ENCODE measurements around the gene ESYT2. TPM values are rescaled to one million over a fixed set of nuclear protein-coding genes. Genes with fewer than 3 reads are reported as not detected.

The ESYT2 gene
- polyA plus RNA-seq, 1 of the 3 experiments (the other 2 are of a cell fraction) = 34.2 TPM

DNA sequence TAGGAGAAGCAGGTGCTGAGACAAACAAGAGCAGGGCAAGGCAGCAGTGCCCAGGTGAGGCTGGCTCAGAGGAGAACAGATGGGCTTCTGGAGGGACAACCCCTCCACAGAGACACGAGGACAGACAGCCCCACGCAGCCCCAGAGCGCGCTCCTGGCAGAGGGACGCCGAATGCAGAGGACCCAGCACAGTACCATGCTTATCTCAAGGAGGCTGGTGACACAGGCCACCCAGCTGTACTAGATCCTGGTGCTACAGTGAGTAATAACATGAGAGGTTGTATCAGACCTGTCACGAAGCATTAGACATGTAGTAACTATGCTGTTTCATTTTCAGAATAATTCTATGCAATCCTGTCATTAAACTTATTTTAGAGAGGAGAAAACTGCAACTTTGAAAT, 64.3 kb downstream of the ESYT2 start:
- CTCF ChIA-PET = interaction anchor here (0.9 to 1.0 kb wide), 2 partner anchors 10 to 17 kb away, joined by 3 read pairs; no protein-coding TSS in a partner anchor

DNA sequence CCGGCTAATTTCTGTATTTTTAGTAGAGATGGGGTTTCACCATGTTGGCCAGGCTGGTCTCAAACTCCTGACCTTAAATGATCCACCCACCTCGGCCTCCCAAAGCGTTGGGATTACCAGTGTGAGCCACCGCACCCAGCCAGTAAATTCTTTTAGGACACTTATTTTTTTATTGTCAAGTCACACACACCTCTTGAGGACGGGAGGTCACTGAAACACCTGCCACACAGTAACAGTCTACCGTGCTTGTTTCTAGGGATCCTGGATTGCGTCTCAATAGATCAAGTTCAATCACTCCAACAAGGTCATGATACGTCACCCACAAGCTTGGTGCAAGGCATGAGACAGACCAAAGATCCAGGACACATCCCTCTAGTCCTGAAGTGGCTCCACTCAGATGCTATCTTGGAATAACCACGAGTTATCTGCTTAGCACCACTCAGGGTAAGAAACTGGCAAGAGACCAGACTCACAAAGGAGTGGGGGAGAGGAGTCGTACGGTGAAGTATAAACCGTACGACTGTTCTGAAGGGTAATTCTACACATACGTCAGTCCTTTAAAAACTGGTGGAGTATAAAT, 65.8 kb downstream of the ESYT2 start:
- Histone ChIP-seq H3K27me3 (ENCODE audit: insufficient read depth) (no peaks in the 10 kb centered on the region), H3F3A (replicated peaks; ENCODE audit: insufficient read depth) (peaks cover 3% of the 10 kb centered on the region), H3K9me3 (no peaks in the 10 kb centered on the region), H3K27ac (ENCODE audit: low read depth in 2 of 2, low read length in 1 of 2) (no peak overlapping the region), H3K9ac (no peak overlapping the region), H4K20me1 (ENCODE audit: insufficient read depth) (no peaks in the 10 kb centered on the region), H3K9me2 (no peaks in the 10 kb centered on the region), H3K4me3 (ENCODE audit: low read depth in 2 of 2, low read length in 1 of 2) (no peak overlapping the region), H2AFZ (ENCODE audit: low read depth) (no peak overlapping the region), H3K79me2 (ENCODE audit: insufficient read depth) (no peaks in the 10 kb centered on the region; the same call in 1 of the 2 replicates), H3K4me1 (ENCODE audit: control insufficient read depth in 1 of 2, insufficient read depth in 2 of 2, low read depth in 1 of 2, low read length in 1 of 2) (no peaks in the 10 kb centered on the region; a peak in 1 of 4 replicates), H3K36me3 (replicated peaks in 1 of 2; ENCODE audit: control insufficient read depth in 1 of 2, insufficient read depth in 2 of 2, low read length in 1 of 2) (peaks cover 68 to 78% of the 10 kb centered on the region in 2 experiments), H3K4me2 (no peak overlapping the region)
- no peak for TF ChIP-seq RXRA (IDR thresholded peaks at IDR 0.05; ENCODE audit: borderline replicate concordance, low read depth)
- TF ChIP-seq FOSL2 (IDR thresholded peaks at IDR 0.05; ENCODE audit: borderline replicate concordance, low read depth) = no peak
- no peak for TF ChIP-seq MEF2A (IDR thresholded peaks at IDR 0.05; ENCODE audit: borderline replicate concordance, low read depth)
- TF ChIP-seq EZH2phosphoT487 (IDR thresholded peaks at IDR 0.05; ENCODE audit: borderline replicate concordance, low read depth) = no peak
- TF ChIP-seq TAF1 (IDR thresholded peaks at IDR 0.05; ENCODE audit: borderline replicate concordance, low read depth, low read length) = no peak
- TF ChIP-seq, protein P1, sequence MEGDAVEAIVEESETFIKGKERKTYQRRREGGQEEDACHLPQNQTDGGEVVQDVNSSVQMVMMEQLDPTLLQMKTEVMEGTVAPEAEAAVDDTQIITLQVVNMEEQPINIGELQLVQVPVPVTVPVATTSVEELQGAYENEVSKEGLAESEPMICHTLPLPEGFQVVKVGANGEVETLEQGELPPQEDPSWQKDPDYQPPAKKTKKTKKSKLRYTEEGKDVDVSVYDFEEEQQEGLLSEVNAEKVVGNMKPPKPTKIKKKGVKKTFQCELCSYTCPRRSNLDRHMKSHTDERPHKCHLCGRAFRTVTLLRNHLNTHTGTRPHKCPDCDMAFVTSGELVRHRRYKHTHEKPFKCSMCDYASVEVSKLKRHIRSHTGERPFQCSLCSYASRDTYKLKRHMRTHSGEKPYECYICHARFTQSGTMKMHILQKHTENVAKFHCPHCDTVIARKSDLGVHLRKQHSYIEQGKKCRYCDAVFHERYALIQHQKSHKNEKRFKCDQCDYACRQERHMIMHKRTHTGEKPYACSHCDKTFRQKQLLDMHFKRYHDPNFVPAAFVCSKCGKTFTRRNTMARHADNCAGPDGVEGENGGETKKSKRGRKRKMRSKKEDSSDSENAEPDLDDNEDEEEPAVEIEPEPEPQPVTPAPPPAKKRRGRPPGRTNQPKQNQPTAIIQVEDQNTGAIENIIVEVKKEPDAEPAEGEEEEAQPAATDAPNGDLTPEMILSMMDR (IDR thresholded peaks at IDR 0.05) = no peak
- no peak for TF ChIP-seq RAD21 (IDR thresholded peaks at IDR 0.05; ENCODE audit: low read length)
- TF ChIP-seq NFIC (IDR thresholded peaks at IDR 0.05; ENCODE audit: borderline replicate concordance) = no peak
- TF ChIP-seq, protein P2, sequence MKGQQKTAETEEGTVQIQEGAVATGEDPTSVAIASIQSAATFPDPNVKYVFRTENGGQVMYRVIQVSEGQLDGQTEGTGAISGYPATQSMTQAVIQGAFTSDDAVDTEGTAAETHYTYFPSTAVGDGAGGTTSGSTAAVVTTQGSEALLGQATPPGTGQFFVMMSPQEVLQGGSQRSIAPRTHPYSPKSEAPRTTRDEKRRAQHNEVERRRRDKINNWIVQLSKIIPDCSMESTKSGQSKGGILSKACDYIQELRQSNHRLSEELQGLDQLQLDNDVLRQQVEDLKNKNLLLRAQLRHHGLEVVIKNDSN (IDR thresholded peaks at IDR 0.05; ENCODE audit: borderline replicate concordance, low read depth) = no peak
- TF ChIP-seq MAX (IDR thresholded peaks at IDR 0.05; ENCODE audit: low read depth) = no peak
- TF ChIP-seq NRF1 (IDR thresholded peaks at IDR 0.05; ENCODE audit: low read depth, low read length) = no peak
- no peak for DNase-seq
- ChIA-PET CTCF (interaction anchor here (0.7 to 1.3 kb wide), 5 partner anchors 11 to 56 kb away, joined by 3 to 6 read pairs (median 4); no protein-coding TSS in a partner anchor), POLR2A (no interaction called here)
- 93% methylated on average over 14 of the region's 14 CpGs for WGBS (ENCODE audit: low lambda C conversion rate)

More for the DNA sequence above, 64.3 kb downstream of the ESYT2 start:
- 92% methylated on average over 6 of the region's 7 CpGs for WGBS (ENCODE audit: low lambda C conversion rate)
- Histone ChIP-seq H4K20me1 (ENCODE audit: insufficient read depth) (no peaks in the 10 kb centered on the region), H3K4me3 (ENCODE audit: low read depth in 2 of 2, low read length in 1 of 2) (no peak overlapping the region), H3K27ac (ENCODE audit: low read depth in 2 of 2, low read length in 1 of 2) (no peak overlapping the region), H3K9ac (no peak overlapping the region), H3K4me1 (ENCODE audit: control insufficient read depth in 1 of 2, insufficient read depth in 2 of 2, low read depth in 1 of 2, low read length in 1 of 2) (no peaks in the 10 kb centered on the region; a peak in 1 of 4 replicates), H2AFZ (ENCODE audit: low read depth) (no peak overlapping the region), H3K9me3 (no peaks in the 10 kb centered on the region), H3K27me3 (ENCODE audit: insufficient read depth) (no peaks in the 10 kb centered on the region), H3K9me2 (no peaks in the 10 kb centered on the region), H3F3A (replicated peaks; ENCODE audit: insufficient read depth) (peaks cover 3% of the 10 kb centered on the region), H3K4me2 (no peak overlapping the region), H3K79me2 (ENCODE audit: insufficient read depth) (no peaks in the 10 kb centered on the region; the same call in 1 of the 2 replicates), H3K36me3 (replicated peaks in 1 of 2; ENCODE audit: control insufficient read depth in 1 of 2, insufficient read depth in 2 of 2, low read length in 1 of 2) (peaks cover 53 to 67% of the 10 kb centered on the region in 2 experiments)
- no peak for DNase-seq
- TF ChIP-seq SMC3 (IDR thresholded peaks at IDR 0.05; ENCODE audit: low read depth, low read length) (no peak), GATA2 (CRISPR knock-in tag; IDR thresholded peaks at IDR 0.05) (no peak), JUND (IDR thresholded peaks at IDR 0.05) (no peak), MXI1 (IDR thresholded peaks at IDR 0.05; ENCODE audit: low read depth, low read length) (no peak), RXRA (IDR thresholded peaks at IDR 0.05; ENCODE audit: borderline replicate concordance, low read depth) (no peak), EZH2phosphoT487 (IDR thresholded peaks at IDR 0.05; ENCODE audit: borderline replicate concordance, low read depth) (no peak), POLR2AphosphoS5 (IDR thresholded peaks at IDR 0.05; ENCODE audit: low read depth, low read length) (no peak), EP300 (IDR thresholded peaks at IDR 0.05; ENCODE audit: borderline replicate concordance in 1 of 2, low read depth in 1 of 2, low read length in 1 of 2) (no peak), PBX3 (IDR thresholded peaks at IDR 0.05) (no peak), YY1 (IDR thresholded peaks at IDR 0.05; ENCODE audit: low read depth) (no peak), FOXJ3 (CRISPR knock-in tag; IDR thresholded peaks at IDR 0.05) (no peak)
- TF ChIP-seq, protein P3, sequence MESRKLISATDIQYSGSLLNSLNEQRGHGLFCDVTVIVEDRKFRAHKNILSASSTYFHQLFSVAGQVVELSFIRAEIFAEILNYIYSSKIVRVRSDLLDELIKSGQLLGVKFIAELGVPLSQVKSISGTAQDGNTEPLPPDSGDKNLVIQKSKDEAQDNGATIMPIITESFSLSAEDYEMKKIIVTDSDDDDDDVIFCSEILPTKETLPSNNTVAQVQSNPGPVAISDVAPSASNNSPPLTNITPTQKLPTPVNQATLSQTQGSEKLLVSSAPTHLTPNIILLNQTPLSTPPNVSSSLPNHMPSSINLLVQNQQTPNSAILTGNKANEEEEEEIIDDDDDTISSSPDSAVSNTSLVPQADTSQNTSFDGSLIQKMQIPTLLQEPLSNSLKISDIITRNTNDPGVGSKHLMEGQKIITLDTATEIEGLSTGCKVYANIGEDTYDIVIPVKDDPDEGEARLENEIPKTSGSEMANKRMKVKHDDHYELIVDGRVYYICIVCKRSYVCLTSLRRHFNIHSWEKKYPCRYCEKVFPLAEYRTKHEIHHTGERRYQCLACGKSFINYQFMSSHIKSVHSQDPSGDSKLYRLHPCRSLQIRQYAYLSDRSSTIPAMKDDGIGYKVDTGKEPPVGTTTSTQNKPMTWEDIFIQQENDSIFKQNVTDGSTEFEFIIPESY (IDR thresholded peaks at IDR 0.05; ENCODE audit: borderline replicate concordance, low read depth) = no peak
- POLR2A ChIA-PET = no interaction called here

Measured in SK-N-SH (cell line).